ENCODE results near the gene CLIP2. TPM values are rescaled to one million over a fixed set of nuclear protein-coding genes. Genes with fewer than 3 reads are reported as not detected.
"Not testable (repeated sequence)": the region's sequence is repeated elsewhere in the genome, so short reads cannot be mapped to it uniquely, and the experiment has no call there.

CLIP2 gene
- total RNA-seq, 6 experiments from 2014 or later: 27.9 to 37.5 (median 34.5) TPM

DNA sequence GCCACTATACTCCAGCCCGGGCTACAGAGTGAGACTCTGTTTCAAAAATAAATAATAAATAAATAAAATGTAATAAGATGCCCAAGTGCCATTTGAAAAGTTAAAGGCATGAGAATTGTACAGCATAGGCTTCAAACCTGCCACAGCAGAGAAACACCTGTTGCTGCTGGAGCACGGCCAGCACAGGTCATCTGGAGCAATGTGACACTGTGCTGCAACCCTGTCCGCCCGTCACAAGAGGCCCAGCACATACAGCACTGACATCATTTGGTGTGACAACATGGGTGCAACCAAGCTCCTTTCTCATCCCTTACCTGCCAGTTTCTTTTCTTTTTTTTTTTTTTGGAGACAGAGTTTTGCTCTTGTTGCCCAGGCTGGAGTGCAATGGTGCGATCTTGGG, 36.3 kb upstream of the CLIP2 start:
- Mint-ChIP-seq H3K4me1 (ENCODE audit: low read depth) (peaks cover 18% of the 10 kb centered on the region), H3K36me3 (ENCODE audit: low read depth) (peaks cover 27% of the 10 kb centered on the region), H3K27me3 (ENCODE audit: insufficient read depth) (no peaks in the 10 kb centered on the region), H3K27ac (no peak overlapping the region), H3K9me3 (no peaks in the 10 kb centered on the region), H3K4me3 (peak overlapping the region; percentile 42; the same call in 1 of the 2 replicates)
- DNase-seq: no peak
- TF ChIP-seq, protein P1, sequence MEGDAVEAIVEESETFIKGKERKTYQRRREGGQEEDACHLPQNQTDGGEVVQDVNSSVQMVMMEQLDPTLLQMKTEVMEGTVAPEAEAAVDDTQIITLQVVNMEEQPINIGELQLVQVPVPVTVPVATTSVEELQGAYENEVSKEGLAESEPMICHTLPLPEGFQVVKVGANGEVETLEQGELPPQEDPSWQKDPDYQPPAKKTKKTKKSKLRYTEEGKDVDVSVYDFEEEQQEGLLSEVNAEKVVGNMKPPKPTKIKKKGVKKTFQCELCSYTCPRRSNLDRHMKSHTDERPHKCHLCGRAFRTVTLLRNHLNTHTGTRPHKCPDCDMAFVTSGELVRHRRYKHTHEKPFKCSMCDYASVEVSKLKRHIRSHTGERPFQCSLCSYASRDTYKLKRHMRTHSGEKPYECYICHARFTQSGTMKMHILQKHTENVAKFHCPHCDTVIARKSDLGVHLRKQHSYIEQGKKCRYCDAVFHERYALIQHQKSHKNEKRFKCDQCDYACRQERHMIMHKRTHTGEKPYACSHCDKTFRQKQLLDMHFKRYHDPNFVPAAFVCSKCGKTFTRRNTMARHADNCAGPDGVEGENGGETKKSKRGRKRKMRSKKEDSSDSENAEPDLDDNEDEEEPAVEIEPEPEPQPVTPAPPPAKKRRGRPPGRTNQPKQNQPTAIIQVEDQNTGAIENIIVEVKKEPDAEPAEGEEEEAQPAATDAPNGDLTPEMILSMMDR (IDR thresholded peaks at IDR 0.05): no peak

DNA sequence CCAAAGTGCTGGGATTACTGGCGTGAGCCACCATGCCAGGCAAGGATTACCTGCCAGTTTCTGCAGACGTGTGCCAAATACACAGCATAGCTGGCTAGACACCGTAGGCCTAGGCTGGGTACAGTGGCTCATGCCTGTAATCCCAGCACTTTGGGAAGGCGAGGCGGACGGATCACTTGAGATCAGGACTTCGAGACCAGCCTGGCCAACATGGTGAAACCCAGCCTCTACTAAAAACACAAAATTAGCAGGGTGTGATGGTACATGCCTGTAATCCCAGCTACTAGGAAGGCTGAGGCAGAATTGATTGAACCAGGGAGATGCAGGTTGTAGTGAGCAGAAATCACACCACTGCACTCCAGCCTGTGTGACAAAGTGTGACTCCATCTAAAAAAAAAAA, 35.9 kb upstream of the CLIP2 start:
- TF ChIP-seq, protein P1 (IDR thresholded peaks at IDR 0.05): no peak
- Mint-ChIP-seq H3K27me3 (ENCODE audit: insufficient read depth) (no peaks in the 10 kb centered on the region), H3K9me3 (no peaks in the 10 kb centered on the region), H3K36me3 (ENCODE audit: low read depth) (peaks cover 27% of the 10 kb centered on the region), H3K4me1 (ENCODE audit: low read depth) (peaks cover 18% of the 10 kb centered on the region), H3K27ac (peak overlapping the region; percentile 98), H3K4me3 (peak overlapping the region; percentile 96)
- no peak for DNase-seq

DNA sequence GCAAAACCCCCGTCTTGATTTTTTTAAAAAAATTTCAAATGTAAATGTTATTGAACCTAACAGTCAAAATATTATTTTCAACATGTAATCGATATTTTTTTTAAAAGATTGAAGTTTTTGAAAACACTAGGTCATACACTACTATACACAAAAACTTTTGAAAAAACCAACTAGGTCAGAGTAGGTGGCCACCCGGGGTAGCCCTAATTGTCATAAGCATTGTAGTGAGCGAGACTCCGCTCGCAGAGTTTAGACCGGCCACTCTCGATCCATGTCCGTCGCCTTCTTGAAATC, 35.4 kb upstream of the CLIP2 start:
- Mint-ChIP-seq H3K36me3 (ENCODE audit: low read depth) (peaks cover 25% of the 10 kb centered on the region), H3K4me1 (ENCODE audit: low read depth) (peaks cover 18% of the 10 kb centered on the region), H3K27me3 (ENCODE audit: insufficient read depth) (no peaks in the 10 kb centered on the region), H3K27ac (peak overlapping the region; percentile 98), H3K4me3 (peak overlapping the region; percentile 96), H3K9me3 (no peaks in the 10 kb centered on the region)
- no peak for DNase-seq
- TF ChIP-seq, protein P1 (IDR thresholded peaks at IDR 0.05): no peak

DNA sequence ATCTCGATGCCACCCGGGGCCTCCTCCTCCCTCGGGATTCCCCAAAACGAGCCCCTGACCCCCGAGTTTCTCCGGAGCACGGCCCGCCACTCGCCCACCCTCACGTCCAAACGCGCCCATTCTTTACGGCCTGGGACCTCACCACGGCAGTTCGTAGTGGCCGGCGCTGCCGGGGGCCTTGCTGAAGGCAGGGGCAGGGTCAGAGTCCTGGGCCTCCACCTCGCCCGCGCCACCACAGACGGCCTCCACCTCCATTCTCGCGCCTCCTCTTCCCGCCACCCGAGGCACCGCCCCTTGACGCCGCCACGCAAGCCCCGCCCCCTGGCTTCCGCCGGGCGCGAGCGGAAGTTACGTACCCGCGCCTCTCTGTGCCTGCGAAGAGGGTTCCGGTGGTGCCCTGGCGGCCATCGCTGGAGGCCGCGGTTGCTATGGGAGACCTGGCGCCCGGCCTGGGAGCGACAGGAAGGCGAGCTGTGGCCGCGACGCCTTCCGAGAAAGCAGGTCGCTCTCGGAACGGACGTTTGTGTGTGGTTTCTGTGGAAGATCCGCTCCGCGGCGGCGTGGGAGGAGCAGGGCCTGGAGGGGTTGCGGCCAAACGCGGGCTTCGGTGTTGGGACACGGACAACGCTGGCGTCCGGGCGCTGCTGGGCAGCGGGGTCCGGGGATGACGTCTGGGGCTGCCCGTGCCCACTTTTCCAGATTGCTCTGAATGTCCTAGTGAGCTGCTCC, 34.9 kb upstream of the CLIP2 start, which contains the start of gene RFC2:
Gene RFC2 (minus strand): TSS at position 271 of the 729 bp plus-strand sequence. CDS start 16 bp downstream, at position 255.
- TF ChIP-seq, protein P1 (IDR thresholded peaks at IDR 0.05): peak; percentile 58
- no peaks in the 10 kb centered on the region for H3K9me3 Mint-ChIP-seq
- DNase-seq: peak; percentile 95

DNA sequence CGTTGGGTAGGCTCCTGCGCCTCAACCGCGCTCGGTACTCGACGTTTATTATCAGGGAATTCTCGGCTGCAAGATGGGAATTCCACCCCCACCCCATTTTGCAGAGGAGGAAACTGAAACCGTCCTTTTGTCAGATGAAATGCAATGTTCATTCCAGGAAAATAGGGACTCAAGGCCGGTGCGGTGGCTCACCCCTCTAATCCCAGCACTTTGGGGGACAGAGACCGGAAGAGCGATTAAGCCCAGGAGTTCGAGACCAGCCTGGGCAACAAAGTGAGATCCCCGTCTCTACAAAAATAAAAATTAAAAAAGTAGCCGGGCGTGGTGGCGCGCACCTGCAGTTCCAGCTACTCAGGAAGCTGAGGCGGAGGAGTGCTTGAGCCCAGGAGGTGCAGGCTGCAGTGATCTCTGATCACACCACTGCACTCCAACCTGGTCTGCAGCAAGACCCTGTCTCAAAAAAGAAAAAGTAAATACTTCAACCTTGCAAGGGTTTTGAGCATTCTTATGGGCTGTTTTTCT, 34.3 kb upstream of the CLIP2 start:
- DNase-seq: no peak
- Mint-ChIP-seq H3K9me3 (no peaks in the 10 kb centered on the region), H3K36me3 (ENCODE audit: low read depth) (peaks cover 18% of the 10 kb centered on the region), H3K27me3 (ENCODE audit: insufficient read depth) (no peaks in the 10 kb centered on the region), H3K4me1 (ENCODE audit: low read depth) (peaks cover 18% of the 10 kb centered on the region), H3K4me3 (peak overlapping the region; percentile 96), H3K27ac (peak overlapping the region; percentile 98)
- TF ChIP-seq, protein P1 (IDR thresholded peaks at IDR 0.05): no peak

More for the DNA sequence above, 34.9 kb upstream of the CLIP2 start, which contains the start of gene RFC2:
- Mint-ChIP-seq H3K27ac (peak within 1 kb of the TSS; percentile 98), H3K4me3 (peak within 1 kb of the TSS; percentile 96), H3K36me3 (ENCODE audit: low read depth) (peaks cover 21% of the 10 kb centered on the region), H3K4me1 (ENCODE audit: low read depth) (peaks cover 18% of the 10 kb centered on the region), H3K27me3 (ENCODE audit: insufficient read depth) (no peaks in the 10 kb centered on the region)

DNA sequence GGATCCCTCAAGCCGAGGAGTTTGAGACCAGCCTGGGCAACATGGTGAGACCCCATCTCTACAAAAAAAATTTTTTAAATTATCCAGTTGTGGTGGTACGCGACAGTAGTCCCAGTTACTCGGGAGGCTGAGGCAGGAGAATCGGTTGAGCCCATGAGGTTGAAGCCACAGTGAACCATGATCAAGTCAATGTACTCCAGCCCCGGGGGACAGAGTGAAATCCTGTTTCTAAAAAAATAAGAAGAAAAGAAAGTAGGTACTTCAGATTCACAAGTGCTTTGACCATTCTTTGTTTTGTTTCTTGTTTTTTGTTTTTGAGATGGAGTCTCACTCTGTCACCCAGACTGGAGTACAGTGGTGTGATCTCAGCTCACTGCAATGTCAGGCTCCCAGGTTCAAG, 33.7 kb upstream of the CLIP2 start:
- Mint-ChIP-seq H3K4me3 (peak overlapping the region; percentile 96), H3K36me3 (ENCODE audit: low read depth) (peaks cover 14% of the 10 kb centered on the region), H3K4me1 (ENCODE audit: low read depth) (peaks cover 18% of the 10 kb centered on the region), H3K27ac (peak overlapping the region; percentile 98; the same call in 1 of the 2 replicates)
- DNase-seq; H3K9me3 Mint-ChIP-seq; H3K27me3 Mint-ChIP-seq (ENCODE audit: insufficient read depth): not testable (repeated sequence)
